Activated CD4-positive, CD25-positive, alpha-beta regulatory T cell treated with anti-CD3 and anti-CD28 coated beads, Interleukin-2, amount 50 U/mL, for 16 hours (primary cell): Measurements from ENCODE around the gene SLAMF9.
"Not testable (repeated sequence)": the region's sequence is repeated elsewhere in the genome, so short reads cannot be mapped to it uniquely, and the experiment has no call there.

Experiments
- DNase-seq: peaks from one replicate; pipeline ENCODE4 v3.0.0-alpha.2; 2020; ENCODE audit warnings: low read depth, low spot score

Gene SLAMF9

DNA sequence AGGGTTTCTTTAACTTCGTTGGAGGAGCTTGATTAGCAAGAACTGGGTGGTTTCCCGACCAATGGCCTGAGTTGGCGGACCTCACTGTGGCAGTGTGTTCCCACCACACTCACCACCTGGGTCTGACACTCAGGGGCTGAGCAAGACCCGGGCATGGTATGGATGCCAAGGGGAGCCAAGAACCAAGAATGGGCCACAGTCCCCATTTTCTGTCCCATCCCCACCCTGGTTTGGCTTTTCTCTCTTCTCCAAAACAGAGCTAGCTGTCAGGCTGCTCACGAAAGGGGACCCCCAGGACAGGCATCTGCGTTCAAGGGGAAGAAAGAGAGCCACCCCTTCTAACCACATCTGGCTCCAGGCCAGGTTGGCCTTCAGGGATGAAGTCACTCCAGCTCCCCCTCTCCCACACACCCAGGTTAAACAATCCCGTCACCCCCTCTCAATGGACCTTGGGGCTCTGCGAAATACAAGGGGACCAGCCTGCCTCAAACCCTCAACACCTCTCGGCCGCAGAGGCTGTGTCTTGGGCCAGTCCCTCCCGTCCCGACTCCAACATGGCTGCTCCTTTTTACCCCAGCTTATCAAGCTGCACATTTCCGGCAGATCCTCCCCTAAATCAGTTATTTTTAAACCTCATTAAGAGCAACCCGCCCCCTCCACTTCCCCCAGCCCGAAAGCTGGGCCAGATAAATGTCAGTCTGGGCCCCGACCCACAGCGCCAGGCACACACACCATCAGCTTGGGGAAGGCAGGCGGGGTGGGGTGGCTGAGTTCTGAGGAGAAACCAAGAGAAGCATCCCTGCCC, 32.1 kb downstream of the SLAMF9 start:
- DNase-seq: no peak

DNA sequence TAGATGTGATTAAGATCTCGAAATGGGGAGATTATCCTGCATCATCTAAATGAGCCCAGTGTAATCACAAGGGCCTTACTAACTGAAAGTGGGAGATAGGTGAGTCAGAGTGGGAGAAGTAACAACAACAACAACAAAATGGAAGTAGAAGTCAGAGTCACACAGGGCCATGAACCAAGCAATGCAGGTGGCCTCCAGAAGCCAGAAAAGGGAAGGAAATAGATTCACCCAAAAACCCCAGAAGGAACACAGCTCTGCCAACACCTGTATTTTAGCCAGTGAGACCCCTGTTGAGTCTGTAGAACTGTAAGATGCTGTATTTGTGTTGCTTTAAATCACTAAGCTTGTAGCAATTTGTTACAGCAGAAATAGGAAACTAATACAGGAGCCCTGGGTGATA, 32.8 kb downstream of the SLAMF9 start:
- DNase-seq: no peak

- DNase-seq: no peak
These were observed 33.4 kb downstream of the SLAMF9 start for GRCh38 chr1:159920651-159921050.

DNA sequence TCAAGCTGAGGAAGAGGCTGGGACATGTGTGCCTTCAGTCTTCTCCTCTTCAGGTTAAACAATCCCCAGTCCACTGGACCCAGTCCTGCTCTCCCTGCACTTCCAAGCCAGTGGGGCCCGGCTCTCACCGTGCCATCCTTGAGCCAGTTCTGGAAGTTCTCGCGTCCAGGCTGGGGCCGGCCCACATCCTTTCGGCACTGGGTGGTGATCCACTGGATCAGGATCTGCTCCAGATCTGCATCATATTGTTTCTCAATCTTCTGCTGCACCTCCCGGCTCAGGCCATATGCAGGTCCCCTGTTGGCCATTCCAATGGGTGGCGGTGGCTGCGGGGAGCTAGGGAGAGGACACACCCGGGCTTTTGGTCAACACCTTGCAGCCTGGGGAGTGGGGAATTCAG, 33.8 kb downstream of the SLAMF9 start:
- no peak for DNase-seq

DNA sequence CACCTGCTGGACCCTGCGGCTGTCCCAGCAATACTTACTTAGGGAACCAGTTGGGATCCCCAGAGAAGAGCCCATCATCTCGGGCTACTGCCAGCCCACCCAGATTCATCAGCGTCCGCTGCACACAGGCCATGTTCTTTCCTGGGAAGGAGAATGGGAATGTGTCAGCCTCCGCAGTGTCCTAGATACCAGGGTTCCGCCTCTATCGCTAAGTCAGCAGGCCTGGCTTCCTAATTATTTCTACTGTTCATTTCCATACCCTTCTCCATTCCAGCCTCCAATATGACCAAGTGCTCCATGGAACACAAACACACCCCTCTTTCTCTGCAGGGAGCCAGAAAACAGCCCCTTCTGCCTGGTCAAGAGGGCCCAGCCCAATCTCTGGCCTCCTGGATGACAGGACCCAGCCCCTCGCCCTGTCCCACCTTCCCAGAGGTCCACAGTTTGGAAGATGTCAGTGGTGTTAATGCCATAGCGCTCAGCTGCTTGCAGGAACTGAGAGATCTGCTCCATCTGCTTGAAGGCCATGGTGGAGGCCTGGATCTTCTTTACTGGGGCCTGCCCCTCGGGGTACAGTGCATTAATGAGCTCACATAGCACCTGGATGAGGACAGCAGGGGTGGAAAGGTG, 34.7 kb downstream of the SLAMF9 start:
- no peak for DNase-seq

GRCh38 chr1:159918352-159919200, 35.5 kb downstream of the SLAMF9 start:
- no peak for DNase-seq

GRCh38 chr1:159917533-159918351, 36.3 kb downstream of the SLAMF9 start:
- no peak for DNase-seq

- DNase-seq: no peak
These were observed 37.6 kb downstream of the SLAMF9 start for GRCh38 chr1:159916242-159917051.

DNA sequence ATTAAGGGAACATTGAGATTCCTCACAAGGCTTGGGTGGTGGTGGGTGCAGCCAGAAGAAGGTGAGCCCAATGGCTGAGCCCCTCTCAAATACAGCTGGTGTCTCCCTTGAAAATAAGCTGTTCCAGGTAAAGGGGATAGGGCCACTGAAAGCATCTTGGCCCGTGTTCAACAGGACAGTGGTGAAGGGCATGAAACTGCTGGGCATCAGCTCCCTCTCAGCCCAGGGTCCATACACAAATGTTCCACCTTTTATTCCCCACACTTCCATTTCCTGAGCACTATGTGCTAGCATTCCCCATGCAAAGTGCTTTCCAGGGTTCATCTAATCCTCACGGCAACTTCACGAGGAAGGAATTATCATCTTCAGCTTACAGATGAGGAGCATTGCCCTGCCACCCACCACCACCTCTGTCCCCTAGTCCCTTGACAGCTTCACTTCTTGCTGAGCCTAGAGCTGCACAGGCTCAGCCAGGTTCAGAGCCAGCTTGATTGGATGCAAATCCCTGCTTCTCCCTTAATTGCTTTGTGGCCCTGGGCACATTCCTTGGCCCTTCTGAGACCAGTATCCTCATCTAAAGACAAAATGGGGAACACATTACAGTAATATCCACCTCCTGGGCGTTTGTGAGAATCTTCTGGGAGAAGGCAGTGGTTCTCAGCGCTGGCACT, 38.3 kb downstream of the SLAMF9 start:
- no peak for DNase-seq

DNA sequence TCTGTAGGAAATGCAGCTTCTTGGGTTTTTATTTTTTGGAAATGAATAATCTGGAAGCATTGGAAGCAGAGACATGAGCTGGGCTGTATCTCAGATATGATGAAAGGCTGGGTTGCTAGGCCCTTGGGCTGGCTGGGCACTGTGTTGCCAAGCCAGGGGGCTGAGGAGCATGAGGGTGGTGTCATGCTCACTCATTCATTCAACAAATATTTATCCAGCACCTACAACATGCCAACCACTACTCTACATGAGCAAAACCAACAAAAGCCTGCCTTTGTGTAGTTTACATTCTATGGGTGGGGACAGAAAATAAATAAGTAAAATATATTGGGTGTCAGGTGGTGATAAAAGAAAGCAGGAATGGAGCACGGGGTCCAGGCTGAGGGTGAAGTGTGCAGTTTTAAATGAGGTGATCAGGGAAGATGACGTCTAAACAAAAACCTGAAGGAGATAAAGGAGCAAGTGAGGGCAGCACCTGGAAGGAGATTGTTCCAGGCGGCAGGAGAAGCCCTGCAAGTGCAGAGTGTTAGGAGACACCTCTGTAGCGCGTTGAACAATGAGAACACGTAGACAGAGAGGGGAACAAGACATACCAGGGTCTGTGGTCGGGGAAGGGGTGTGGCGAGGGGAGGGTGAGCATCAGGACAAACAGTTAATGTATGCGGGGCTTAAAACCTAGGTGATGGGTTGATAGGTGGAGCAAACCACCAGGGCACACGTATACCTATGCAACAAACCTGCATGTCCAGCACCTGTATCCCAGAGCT, 39.6 kb downstream of the SLAMF9 start:
- DNase-seq: no peak

DNA sequence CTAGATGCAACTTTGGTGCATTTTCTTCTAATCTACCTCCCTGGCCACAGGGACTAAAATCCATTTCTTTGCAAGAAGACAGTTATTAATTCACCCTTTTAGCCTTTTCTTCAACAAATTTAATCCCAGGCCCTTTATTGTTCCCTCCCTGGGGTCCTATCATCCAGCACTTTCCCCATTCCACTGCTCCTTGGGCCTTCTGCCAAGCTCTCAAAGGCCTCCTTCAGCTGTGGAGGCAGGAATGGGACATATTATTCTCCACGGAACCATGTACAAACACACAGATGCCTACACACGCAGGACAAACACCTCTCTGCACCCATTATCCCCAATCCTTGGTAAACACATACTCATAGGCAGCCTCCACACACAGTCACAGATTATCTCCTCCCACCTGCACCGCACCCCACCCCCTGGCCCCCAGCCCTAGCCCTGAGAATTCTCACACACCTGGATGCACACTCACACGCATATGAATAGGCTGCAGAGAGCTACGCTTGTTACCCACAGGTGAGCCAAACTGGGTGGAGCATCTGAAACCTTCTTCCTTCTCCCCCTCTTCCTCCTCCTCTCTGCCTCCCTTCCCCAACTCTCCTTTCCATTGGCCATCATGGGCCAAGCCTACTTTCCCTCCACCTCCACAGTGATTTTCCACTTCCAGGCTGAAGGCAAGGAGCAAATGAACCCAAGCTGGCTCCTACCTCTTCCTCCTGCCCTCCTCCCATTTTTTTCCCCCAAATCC, 40.4 kb downstream of the SLAMF9 start:
- DNase-seq: no peak

DNA sequence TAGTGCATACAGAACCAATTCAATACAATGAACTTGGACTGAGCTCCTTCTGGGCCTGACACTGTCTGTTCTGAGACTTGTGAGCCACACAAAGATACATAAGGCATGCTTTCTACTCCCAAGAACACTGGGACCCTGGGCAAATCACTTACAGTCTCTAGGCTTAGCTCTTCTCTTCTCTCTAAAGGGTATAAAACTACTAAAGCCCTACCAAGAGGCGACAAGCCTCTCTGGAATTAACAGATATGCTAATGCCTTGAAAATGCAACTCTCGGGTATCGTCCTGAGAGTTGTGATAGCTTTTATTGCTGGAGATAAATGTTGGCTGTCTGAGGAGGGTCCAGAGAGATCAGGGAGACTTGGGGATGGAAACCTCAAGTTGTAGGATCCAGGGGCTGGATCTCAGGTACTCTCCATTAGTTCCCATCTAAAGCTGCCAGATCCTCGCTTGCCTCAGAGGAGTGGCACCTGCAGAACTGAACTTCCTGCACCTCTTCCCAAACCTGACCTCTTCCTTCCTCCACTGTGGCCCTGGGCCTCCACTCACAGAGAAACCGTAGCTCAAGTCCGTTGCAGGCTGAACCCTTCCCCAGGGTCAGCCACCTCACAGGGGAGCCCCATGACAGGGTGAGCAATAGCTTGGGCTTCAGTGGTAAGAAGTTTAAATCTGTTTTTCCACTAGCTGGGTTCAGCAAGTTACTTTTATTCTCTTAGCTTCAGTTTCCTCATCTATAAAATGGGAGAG, 42.5 kb downstream of the SLAMF9 start:
- DNase-seq: no peak

DNA sequence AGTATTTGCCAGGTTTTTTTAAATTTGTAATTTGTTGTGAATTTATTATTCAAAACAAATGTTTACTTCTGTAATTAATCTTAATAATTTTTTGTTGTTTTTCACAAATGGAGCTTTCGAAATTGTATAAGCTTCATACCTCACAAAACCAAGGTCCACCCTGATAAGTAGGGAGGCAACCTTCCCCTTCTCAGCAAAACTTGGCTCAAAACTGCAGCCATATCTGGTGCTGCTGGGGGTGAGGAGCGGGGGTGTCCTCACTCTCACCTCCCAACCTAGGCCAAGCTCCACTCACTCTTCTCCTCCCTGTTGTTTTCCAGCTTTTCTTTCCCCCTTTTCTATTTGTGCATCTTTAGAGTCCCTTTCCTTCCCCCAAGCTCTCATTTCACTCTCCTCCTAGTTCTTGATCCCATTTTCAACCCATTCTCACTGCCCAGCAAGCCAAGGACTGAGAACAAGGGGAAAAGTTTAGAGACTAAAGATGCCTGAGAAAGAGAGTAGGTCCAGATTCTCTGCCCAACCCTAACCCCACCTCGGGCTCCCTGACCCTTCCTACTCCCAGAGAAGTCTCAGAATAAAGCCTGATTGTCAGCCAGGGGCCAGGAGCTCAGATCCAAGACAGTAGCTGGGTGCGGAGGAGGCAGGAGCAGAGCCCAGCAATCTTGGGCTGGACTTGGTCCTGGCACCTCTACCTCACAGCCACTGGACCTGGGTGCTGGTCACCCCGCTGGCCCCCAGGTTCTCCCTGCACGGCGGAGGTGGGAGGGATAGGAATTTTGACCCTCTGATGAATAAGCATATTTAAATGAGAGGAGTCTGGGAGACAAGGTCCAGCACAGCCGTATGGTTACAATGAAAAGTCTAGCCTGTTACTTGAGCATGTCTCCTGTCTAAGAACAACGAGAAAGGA, 45.8 kb downstream of the SLAMF9 start:
- DNase-seq: no peak

DNA sequence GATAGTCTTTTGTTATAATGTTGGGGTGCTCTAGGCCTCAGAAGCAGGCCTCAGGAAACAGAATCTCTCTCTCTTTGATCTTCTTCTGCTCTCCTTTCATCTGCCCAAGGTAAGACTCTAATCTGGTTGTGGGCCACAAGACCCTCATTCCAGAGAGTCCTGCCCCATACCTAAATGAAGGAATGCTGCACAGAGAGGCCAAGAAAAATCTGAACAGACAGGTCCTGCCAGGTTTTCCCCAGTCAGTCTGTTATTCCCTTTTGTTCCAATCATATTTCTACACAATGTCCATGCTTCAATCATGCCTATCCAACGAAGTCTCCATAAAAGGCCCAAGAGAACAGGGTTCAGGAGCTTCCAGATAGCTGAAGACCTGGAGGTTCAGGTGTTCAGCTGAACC, 47.1 kb downstream of the SLAMF9 start:
- DNase-seq: no peak

DNA sequence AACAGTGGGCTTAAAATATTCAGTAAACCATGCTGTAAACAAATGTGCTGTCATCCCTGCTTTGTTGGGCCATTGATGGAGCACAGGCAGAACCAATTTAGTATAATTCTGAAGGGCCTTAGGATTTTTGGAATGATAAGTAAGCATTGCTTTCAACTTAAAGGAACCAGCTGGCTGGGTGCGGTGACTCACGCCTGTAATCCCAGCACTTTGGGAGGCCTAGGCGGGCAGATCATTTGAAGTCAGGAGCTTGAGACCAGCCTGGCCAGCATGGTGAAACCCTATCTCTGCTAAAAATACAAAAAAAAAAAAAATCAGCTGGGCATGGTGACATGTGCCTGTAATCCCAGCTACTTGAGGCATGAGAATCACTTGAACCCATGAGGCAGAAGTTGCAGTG, 50.0 kb downstream of the SLAMF9 start:
- DNase-seq: not testable (repeated sequence)

DNA sequence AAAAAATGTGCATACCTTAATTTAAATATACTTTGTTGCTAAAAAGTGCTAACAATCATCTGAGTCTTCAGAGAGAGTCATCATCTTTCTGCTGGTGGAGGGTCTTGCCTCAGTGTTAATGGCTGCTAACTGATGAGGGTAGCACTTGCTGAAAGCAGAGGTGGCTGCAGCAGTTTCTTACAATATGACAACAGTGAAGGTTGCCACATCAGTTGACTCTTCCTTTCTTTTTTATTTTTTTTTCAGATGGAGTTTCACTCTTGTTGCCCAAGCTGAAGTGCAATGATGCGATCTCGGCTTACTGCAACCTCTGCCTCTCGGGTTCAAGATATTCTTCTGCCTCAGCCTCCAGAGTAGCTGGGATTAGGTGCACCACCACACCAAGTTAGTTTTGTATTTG, 51.5 kb downstream of the SLAMF9 start:
- DNase-seq: no peak
